Parathyroid adenoma (tissue), 2 donors: ENCODE results near the gene METTL26.

Source experiments
- H2AFZ ChIP-seq: fragments of 300-600 bp; sonication (generic); one replicate; pipeline ENCODE4 v1.7.0; 2017; ENCODE audit warnings: antibody characterized with exemption, mild to moderate bottlenecking
- H3K27ac ChIP-seq: fragments of 300-600 bp; sonication (generic); one replicate; pipeline ENCODE4 v1.7.0; 2017
- H3K27me3 ChIP-seq: fragments of 300-600 bp; sonication (generic); one replicate; pipeline ENCODE4 v1.7.0; 2017; ENCODE audit warnings: low read length; ENCODE audit not compliant: control insufficient read depth, insufficient read depth
- H3K36me3 ChIP-seq: fragments of 300-600 bp; sonication (generic); one replicate; pipeline ENCODE4 v1.7.0; 2017; ENCODE audit warnings: low read length; ENCODE audit not compliant: control insufficient read depth, insufficient read depth
- H3K4me1 ChIP-seq: fragments of 300-600 bp; sonication (generic); one replicate; pipeline ENCODE4 v1.7.0; 2017; ENCODE audit warnings: control low read depth
- H3K4me2 ChIP-seq: fragments of 300-600 bp; sonication (generic); one replicate; pipeline ENCODE4 v1.7.0; 2017; ENCODE audit warnings: low read length
- H3K4me3 ChIP-seq: fragments of 300-600 bp; sonication (generic); one replicate; pipeline ENCODE4 v1.7.0; 2017; ENCODE audit warnings: low read depth, low read length
- H3K79me2 ChIP-seq: fragments of 300-600 bp; sonication (generic); one replicate; pipeline ENCODE4 v1.7.0; 2017; ENCODE audit warnings: control low read depth
- H3K9ac ChIP-seq: fragments of 300-600 bp; sonication (generic); one replicate; pipeline ENCODE4 v1.7.0; 2017; ENCODE audit warnings: mild to moderate bottlenecking
- H3K9me3 ChIP-seq: fragments of 300-600 bp; sonication (generic); one replicate; pipeline ENCODE4 v1.7.0; 2017; ENCODE audit warnings: low read length; ENCODE audit not compliant: control insufficient read depth
- CTCF ChIP-seq: fragments of 300-600 bp; sonication (generic); IDR thresholded peaks from one replicate; pipeline ENCODE4 v1.7.0; 2017; ENCODE audit warnings: antibody characterized with exemption, mild to moderate bottlenecking
- donor health status: primary hyperparathyroidism.

Gene METTL26

GRCh38 chr16:629185-629832 lies 6.8 kb downstream of the METTL26 start:
- H3K36me3 ChIP-seq, result no peaks in the 10 kb centered on the region
- H3K27ac ChIP-seq, result no peak overlapping the region
- H3K4me2 ChIP-seq, result no peak overlapping the region
- no peaks in the 10 kb centered on the region for H3K79me2 ChIP-seq
- no peak overlapping the region for H3K9ac ChIP-seq
- TF ChIP-seq CTCF, result no peak
- H3K4me1 ChIP-seq, result no peaks in the 10 kb centered on the region
- H3K27me3 ChIP-seq, result no peaks in the 10 kb centered on the region
- H3K9me3 ChIP-seq, result no peaks in the 10 kb centered on the region
- no peak overlapping the region for H3K4me3 ChIP-seq
- no peak overlapping the region for H2AFZ ChIP-seq

GRCh38 chr16:628321-629061 lies 7.6 kb downstream of the METTL26 start:
- no peak overlapping the region for H3K4me3 ChIP-seq
- no peak overlapping the region for H3K4me2 ChIP-seq
- H3K27me3 ChIP-seq, result no peaks in the 10 kb centered on the region
- no peak overlapping the region for H2AFZ ChIP-seq
- H3K4me1 ChIP-seq, result no peaks in the 10 kb centered on the region
- no peaks in the 10 kb centered on the region for H3K36me3 ChIP-seq
- no peak overlapping the region for H3K9ac ChIP-seq
- H3K79me2 ChIP-seq, result no peaks in the 10 kb centered on the region
- H3K9me3 ChIP-seq, result no peaks in the 10 kb centered on the region
- H3K27ac ChIP-seq, result no peak overlapping the region
- TF ChIP-seq CTCF, result no peak

GRCh38 chr16:627454-628239 lies 8.5 kb downstream of the METTL26 start:
- H3K9me3 ChIP-seq, result no peaks in the 10 kb centered on the region
- no peak overlapping the region for H2AFZ ChIP-seq
- H3K4me2 ChIP-seq, result no peak overlapping the region
- no peaks in the 10 kb centered on the region for H3K27me3 ChIP-seq
- no peaks in the 10 kb centered on the region for H3K79me2 ChIP-seq
- H3K4me1 ChIP-seq, result no peaks in the 10 kb centered on the region
- no peaks in the 10 kb centered on the region for H3K36me3 ChIP-seq
- no peak overlapping the region for H3K4me3 ChIP-seq
- H3K9ac ChIP-seq, result no peak overlapping the region
- H3K27ac ChIP-seq, result no peak overlapping the region
- TF ChIP-seq CTCF, result no peak

GRCh38 chr16:626787-627453 lies 9.2 kb downstream of the METTL26 start:
- no peak for TF ChIP-seq CTCF
- no peaks in the 10 kb centered on the region for H3K79me2 ChIP-seq
- no peak overlapping the region for H3K4me3 ChIP-seq
- peaks cover 2% of the 10 kb centered on the region for H3K4me1 ChIP-seq
- H3K9me3 ChIP-seq, result no peaks in the 10 kb centered on the region
- no peaks in the 10 kb centered on the region for H3K36me3 ChIP-seq
- no peak overlapping the region for H2AFZ ChIP-seq
- H3K27me3 ChIP-seq, result no peaks in the 10 kb centered on the region
- no peak overlapping the region for H3K27ac ChIP-seq
- H3K9ac ChIP-seq, result no peak overlapping the region
- no peak overlapping the region for H3K4me2 ChIP-seq
